Measurements from ENCODE around the gene CERS6. TPM values are rescaled to one million over a fixed set of nuclear protein-coding genes. Genes with fewer than 3 reads are reported as not detected.

The CERS6 gene
- total RNA-seq, 1 donor, result 16.0 TPM

GRCh38 chr2:168620554-168620953, 164.5 kb downstream of the CERS6 start:
- no peak for DNase-seq (ENCODE audit: low read depth)
- no peak for TF ChIP-seq CTCF (IDR thresholded peaks at IDR 0.05; ENCODE audit: insufficient read depth, low read depth, low read length)

GRCh38 chr2:168622559-168622958, 166.5 kb downstream of the CERS6 start:
- DNase-seq (ENCODE audit: low read depth), result no peak
- no peak overlapping the region for H3K4me3 ChIP-seq (ENCODE audit: low read depth, low read length)
- no peak for TF ChIP-seq CTCF (IDR thresholded peaks at IDR 0.05; ENCODE audit: insufficient read depth, low read depth, low read length)

More at GRCh38 chr2:168620554-168620953, 164.5 kb downstream of the CERS6 start:
- H3K4me3 ChIP-seq (ENCODE audit: low read depth, low read length), result no peak overlapping the region

- no peak overlapping the region for H3K4me3 ChIP-seq (ENCODE audit: low read depth, low read length)
Measured at GRCh38 chr2:168624028-168624427, 168.0 kb downstream of the CERS6 start.

GRCh38 chr2:168626096-168626495, 170.0 kb downstream of the CERS6 start:
- H3K4me3 ChIP-seq (ENCODE audit: low read depth, low read length), result no peak overlapping the region
- no peak for DNase-seq (ENCODE audit: low read depth)
- no peak for TF ChIP-seq CTCF (IDR thresholded peaks at IDR 0.05; ENCODE audit: insufficient read depth, low read depth, low read length)

More at GRCh38 chr2:168624028-168624427, 168.0 kb downstream of the CERS6 start:
- TF ChIP-seq CTCF (IDR thresholded peaks at IDR 0.05; ENCODE audit: insufficient read depth, low read depth, low read length), result no peak
- DNase-seq (ENCODE audit: low read depth), result no peak

- no peak for TF ChIP-seq CTCF (IDR thresholded peaks at IDR 0.05; ENCODE audit: insufficient read depth, low read depth, low read length)
- H3K4me3 ChIP-seq (ENCODE audit: low read depth, low read length), result no peak overlapping the region
- DNase-seq (ENCODE audit: low read depth), result no peak
Measured at GRCh38 chr2:168626647-168627046, 170.6 kb downstream of the CERS6 start.

GRCh38 chr2:168632709-168633121, 176.6 kb downstream of the CERS6 start:
- no peak for TF ChIP-seq CTCF (IDR thresholded peaks at IDR 0.05; ENCODE audit: insufficient read depth, low read depth, low read length)
- peak; percentile 88 for DNase-seq (ENCODE audit: low read depth)
- H3K4me3 ChIP-seq (ENCODE audit: low read depth, low read length), result no peak overlapping the region

GRCh38 chr2:168633200-168633599, 177.1 kb downstream of the CERS6 start:
- no peak for TF ChIP-seq CTCF (IDR thresholded peaks at IDR 0.05; ENCODE audit: insufficient read depth, low read depth, low read length)
- DNase-seq (ENCODE audit: low read depth), result peak; percentile 41
- no peak overlapping the region for H3K4me3 ChIP-seq (ENCODE audit: low read depth, low read length)
